ENCODE measurements around the gene GOT2.
"Not testable (repeated sequence)": the region's sequence is repeated elsewhere in the genome, so short reads cannot be mapped to it uniquely, and the experiment has no call there.

The GOT2 gene

GRCh38 chr16:58716468-58716867 is 17.6 kb downstream of the GOT2 start:
- no peak for DNase-seq

- no peak for DNase-seq
Measured at GRCh38 chr16:58713742-58714141, 20.4 kb downstream of the GOT2 start.

- no peak for DNase-seq
Measured at GRCh38 chr16:58709333-58709732, 24.8 kb downstream of the GOT2 start.

GRCh38 chr16:58699151-58699550 is 35.0 kb downstream of the GOT2 start:
- no peak for DNase-seq

- no peak for DNase-seq
Measured at GRCh38 chr16:58695368-58695767, 38.7 kb downstream of the GOT2 start.

- DNase-seq, result no peak
Measured at GRCh38 chr16:58692450-58692849, 41.7 kb downstream of the GOT2 start.

GRCh38 chr16:58686985-58687706 is 47.0 kb downstream of the GOT2 start:
- peak; percentile 51 for DNase-seq

GRCh38 chr16:58685084-58685449 is 49.0 kb downstream of the GOT2 start:
- no peak for DNase-seq

GRCh38 chr16:58684354-58685083 is 49.6 kb downstream of the GOT2 start, which contains the start of gene SLC38A7:
TSS of gene SLC38A7 (minus strand) at chr16:58684770. CDS start at chr16:58680126, 4,644 bp downstream.
- DNase-seq, result peak; percentile 82

GRCh38 chr16:58684001-58684353 is 50.1 kb downstream of the GOT2 start:
- no peak for DNase-seq

- no peak for DNase-seq
Measured at GRCh38 chr16:58679763-58680162, 54.4 kb downstream of the GOT2 start.

- DNase-seq, result peak; percentile 15
Measured at GRCh38 chr16:58678716-58679115, 55.4 kb downstream of the GOT2 start.

- DNase-seq, result no peak
Measured at GRCh38 chr16:58678269-58678668, 55.8 kb downstream of the GOT2 start.

GRCh38 chr16:58670946-58671583 is 63.1 kb downstream of the GOT2 start:
- DNase-seq, result no peak

GRCh38 chr16:58670177-58670576 is 63.9 kb downstream of the GOT2 start:
- peak; percentile 40 for DNase-seq

- DNase-seq, result no peak
Measured at GRCh38 chr16:58665200-58665599, 68.9 kb downstream of the GOT2 start.

- peak; percentile 89 for DNase-seq
Measured at GRCh38 chr16:58661199-58661830, 72.8 kb downstream of the GOT2 start.

GRCh38 chr16:58659911-58660310 is 74.2 kb downstream of the GOT2 start:
- DNase-seq, result not testable (repeated sequence)

- DNase-seq, result no peak
Measured at GRCh38 chr16:58658796-58659211, 75.3 kb downstream of the GOT2 start.

All from EL (cell line).